Measurements from ENCODE around the gene ENDOG.
A peak's percentile ranks its signal among the peaks of the same experiment; 100 is the strongest.
"Not testable (repeated sequence)": the region's sequence is repeated elsewhere in the genome, so short reads cannot be mapped to it uniquely, and the experiment has no call there.

The ENDOG gene

GRCh38 chr9:128825923-128826700 lies 7.8 kb downstream of the ENDOG start:
- DNase-seq (ENCODE audit: extremely low spot score, insufficient read length, low read depth) (no peak), FAIRE-seq (no peak)

- no peak for DNase-seq (ENCODE audit: extremely low spot score, insufficient read length, low read depth)
- FAIRE-seq = no peak
These were observed 10.0 kb downstream of the ENDOG start for GRCh38 chr9:128828267-128828666.

- no peak for DNase-seq (ENCODE audit: extremely low spot score, insufficient read length, low read depth)
- FAIRE-seq = no peak
These were observed 10.6 kb downstream of the ENDOG start for GRCh38 chr9:128828719-128829452.

GRCh38 chr9:128829477-128830251 lies 11.4 kb downstream of the ENDOG start, which contains the start of gene SPOUT1:
Gene SPOUT1 (minus strand): TSS chr9:128829794. CDS start chr9:128829780, 14 bp downstream.
- DNase-seq (ENCODE audit: extremely low spot score, insufficient read length, low read depth) = peak; percentile 99
- FAIRE-seq = peak; percentile 97

GRCh38 chr9:128833696-128834095 lies 15.4 kb downstream of the ENDOG start:
- DNase-seq (ENCODE audit: extremely low spot score, insufficient read length, low read depth) = no peak
- no peak for FAIRE-seq

GRCh38 chr9:128835246-128836210 lies 17.2 kb downstream of the ENDOG start:
- DNase-seq (ENCODE audit: extremely low spot score, insufficient read length, low read depth) = no peak
- no peak for FAIRE-seq

GRCh38 chr9:128836509-128837145 lies 18.3 kb downstream of the ENDOG start:
- FAIRE-seq (no peak), DNase-seq (ENCODE audit: extremely low spot score, insufficient read length, low read depth) (no peak)

GRCh38 chr9:128838338-128838737 lies 20.0 kb downstream of the ENDOG start:
- DNase-seq (ENCODE audit: extremely low spot score, insufficient read length, low read depth) = no peak
- no peak for FAIRE-seq

GRCh38 chr9:128840524-128840923 lies 22.2 kb downstream of the ENDOG start:
- FAIRE-seq (no peak), DNase-seq (ENCODE audit: extremely low spot score, insufficient read length, low read depth) (no peak)

- no peak for DNase-seq (ENCODE audit: extremely low spot score, insufficient read length, low read depth)
- no peak for FAIRE-seq
These were observed 23.6 kb downstream of the ENDOG start for GRCh38 chr9:128841694-128842492.

- DNase-seq (ENCODE audit: extremely low spot score, insufficient read length, low read depth); FAIRE-seq: not testable (repeated sequence)
These were observed 24.9 kb downstream of the ENDOG start for GRCh38 chr9:128843171-128843570.

GRCh38 chr9:128845186-128845931 lies 27.1 kb downstream of the ENDOG start:
- FAIRE-seq (no peak), DNase-seq (ENCODE audit: extremely low spot score, insufficient read length, low read depth) (no peak)

GRCh38 chr9:128846680-128847030 lies 28.4 kb downstream of the ENDOG start:
- DNase-seq (ENCODE audit: extremely low spot score, insufficient read length, low read depth) (no peak), FAIRE-seq (no peak)

GRCh38 chr9:128847803-128848202 lies 29.5 kb downstream of the ENDOG start:
- DNase-seq (ENCODE audit: extremely low spot score, insufficient read length, low read depth) (no peak), FAIRE-seq (no peak)

GRCh38 chr9:128851024-128851423 lies 32.7 kb downstream of the ENDOG start:
- DNase-seq (ENCODE audit: extremely low spot score, insufficient read length, low read depth); FAIRE-seq: not testable (repeated sequence)

GRCh38 chr9:128851779-128852600 lies 33.7 kb downstream of the ENDOG start:
- FAIRE-seq; DNase-seq (ENCODE audit: extremely low spot score, insufficient read length, low read depth): not testable (repeated sequence)

GRCh38 chr9:128852646-128853045 lies 34.3 kb downstream of the ENDOG start:
- not testable (repeated sequence) for FAIRE-seq; DNase-seq (ENCODE audit: extremely low spot score, insufficient read length, low read depth)

Measured in GM18507 (cell line).